WTC11 (cell line): ENCODE measurements around the gene GALNT5. TPM values are rescaled to one million over a fixed set of nuclear protein-coding genes. Genes with fewer than 3 reads are reported as not detected.

Experiments used
- ATAC-seq: fragments of 200-7000 bp; cut with Tn5 transposase; 2 replicates; pipeline ENCODE4 v1.10.0; 2021; ENCODE audit warnings: mild to moderate bottlenecking, moderate library complexity
- CTCF ChIA-PET: fragments of 300-600 bp; sonication (Branson Sonifier 250); formaldehyde crosslinking; loops from one replicate; lab custom pipeline; 2021; ENCODE audit warnings: antibody characterized with exemption; lab: Charles Lee
- POLR2A ChIA-PET: fragments of 350-600 bp; sonication (Branson Sonifier 250); formaldehyde crosslinking; loops from one replicate; lab custom pipeline; 2021; ENCODE audit warnings: antibody characterized with exemption; lab: Charles Lee
- DNase-seq: peaks from one replicate; pipeline ENCODE4 v3.0.0; 2021; ENCODE audit warnings: low spot score
- H3K27ac Mint-ChIP-seq: 2 replicates; pipeline ENCODE4 v1.8.0; 2021; ENCODE audit warnings: mixed read lengths
- H3K27me3 Mint-ChIP-seq: 2 replicates; pipeline ENCODE4 v1.8.0; 2021; ENCODE audit warnings: low read depth, mild to moderate bottlenecking, moderate library complexity, mixed read lengths
- H3K36me3 Mint-ChIP-seq: 2 replicates; pipeline ENCODE4 v1.8.0; 2021; ENCODE audit warnings: mixed read lengths
- H3K4me1 Mint-ChIP-seq: 2 replicates; pipeline ENCODE4 v1.8.0; 2022; ENCODE audit warnings: mixed read lengths
- H3K4me3 Mint-ChIP-seq: 2 replicates; pipeline ENCODE4 v1.8.0; 2021; ENCODE audit warnings: mild to moderate bottlenecking, moderate library complexity, mixed read lengths
- H3K9me3 Mint-ChIP-seq: 2 replicates; pipeline ENCODE4 v1.8.0; 2021; ENCODE audit warnings: mixed read lengths
- ATF1 ChIP-seq: sonication (generic); formaldehyde crosslinking; IDR thresholded peaks from 2 replicates; pipeline ENCODE4 v1.8.1; 2023; ENCODE audit warnings: mild to moderate bottlenecking, moderate library complexity, missing genetic modification reagents
- CBFB ChIP-seq: sonication (generic); formaldehyde crosslinking; IDR thresholded peaks from 2 replicates; pipeline ENCODE4 v1.8.1; 2022; ENCODE audit warnings: mild to moderate bottlenecking, low read depth, missing genetic modification reagents
- CREM ChIP-seq: sonication (generic); formaldehyde crosslinking; IDR thresholded peaks from 2 replicates; pipeline ENCODE4 v1.8.1; 2022; ENCODE audit warnings: mild to moderate bottlenecking, missing genetic modification reagents, moderate library complexity
- ELF4 ChIP-seq: sonication (generic); formaldehyde crosslinking; IDR thresholded peaks from 2 replicates; pipeline ENCODE4 v1.8.1; 2022; ENCODE audit warnings: low read depth, mild to moderate bottlenecking, moderate library complexity, missing genetic modification reagents
- ETV6 ChIP-seq: sonication (generic); formaldehyde crosslinking; IDR thresholded peaks from 2 replicates; pipeline ENCODE4 v1.8.1; 2022; ENCODE audit warnings: mild to moderate bottlenecking, missing genetic modification reagents
- FOXJ3 ChIP-seq: sonication (generic); formaldehyde crosslinking; IDR thresholded peaks from 2 replicates; pipeline ENCODE4 v1.9.0; 2021; ENCODE audit warnings: missing genetic modification reagents, mild to moderate bottlenecking, borderline replicate concordance
- FOXK1 ChIP-seq: sonication (generic); formaldehyde crosslinking; IDR thresholded peaks from 2 replicates; pipeline ENCODE4 v1.8.0; 2022; ENCODE audit warnings: mild to moderate bottlenecking, moderate library complexity, missing genetic modification reagents
- IRF2 ChIP-seq: sonication (generic); formaldehyde crosslinking; IDR thresholded peaks from 2 replicates; pipeline ENCODE4 v1.8.0; 2022; ENCODE audit warnings: low read depth, missing genetic modification reagents, borderline replicate concordance
- MYBL2 ChIP-seq: sonication (generic); formaldehyde crosslinking; IDR thresholded peaks from 2 replicates; pipeline ENCODE4 v1.8.1; 2023; ENCODE audit warnings: mild to moderate bottlenecking, moderate library complexity, missing genetic modification reagents
- NR3C1 ChIP-seq: sonication (generic); formaldehyde crosslinking; conservative IDR thresholded peaks from 2 replicates; pipeline ENCODE4 v1.8.1; 2023; ENCODE audit warnings: low read depth, mild to moderate bottlenecking, missing genetic modification reagents
- SMAD4 ChIP-seq: sonication (generic); formaldehyde crosslinking; IDR thresholded peaks from 2 replicates; pipeline ENCODE4 v1.8.0; 2022; ENCODE audit warnings: mild to moderate bottlenecking, missing genetic modification reagents
- SP1 ChIP-seq: sonication (generic); formaldehyde crosslinking; conservative IDR thresholded peaks from 2 replicates; pipeline ENCODE4 v1.8.1; 2022; ENCODE audit warnings: missing genetic modification reagents
- ZNF416 ChIP-seq: fragments of 250-450 bp; sonication (Bioruptor Pico); IDR thresholded peaks from 2 replicates; pipeline ENCODE4 v1.9.0; 2021; ENCODE audit warnings: mild to moderate bottlenecking, inconsistent platforms
- total RNA-seq: library from RNA; stranded (reverse); gene quantifications from 3 replicates; pipeline ENCODE4 v1.2.3, GENCODE V29; 2021
- TF ChIP-seq, protein P1 (sequence below): fragments of 250-450 bp; sonication (Bioruptor Pico); IDR thresholded peaks from 2 replicates; pipeline ENCODE4 v1.9.0; 2021; ENCODE audit warnings: mild to moderate bottlenecking, borderline replicate concordance
- TF ChIP-seq, protein P2 (sequence below): sonication (generic); formaldehyde crosslinking; IDR thresholded peaks from 2 replicates; pipeline ENCODE4 v1.8.0; 2023; ENCODE audit warnings: mild to moderate bottlenecking, missing genetic modification reagents
- TF ChIP-seq, protein P3 (sequence below): sonication (generic); formaldehyde crosslinking; conservative IDR thresholded peaks from 2 replicates; pipeline ENCODE4 v1.8.1; 2022; ENCODE audit warnings: mild to moderate bottlenecking, missing genetic modification reagents
- TF ChIP-seq, protein P4 (sequence below): sonication (generic); formaldehyde crosslinking; IDR thresholded peaks from 2 replicates; pipeline ENCODE4 v1.8.0; 2023; ENCODE audit warnings: missing genetic modification reagents
- TF ChIP-seq, protein P5 (sequence below): sonication (generic); formaldehyde crosslinking; IDR thresholded peaks from 2 replicates; pipeline ENCODE4 v1.8.1; 2023; ENCODE audit warnings: mild to moderate bottlenecking, missing genetic modification reagents, borderline replicate concordance
- TF ChIP-seq, protein P6 (sequence below): fragments of 250-450 bp; sonication (Bioruptor Pico); IDR thresholded peaks from 2 replicates; pipeline ENCODE4 v2.1.2; 2022; ENCODE audit warnings: mild to moderate bottlenecking, moderate library complexity

GALNT5 gene
- total RNA-seq, 1 experiment from 2014 or later, result 0.17 TPM

- no peaks in the 10 kb centered on the region for H3K27me3 Mint-ChIP-seq
- ChIA-PET CTCF (interaction anchor here (0.8 to 2.7 kb wide), 4 partner anchors 16 to 144 kb away, joined by 3 to 13 read pairs (median 3); no protein-coding TSS in a partner anchor), POLR2A (no interaction called here)
- TF ChIP-seq FOXK1 (CRISPR knock-in tag) (no peak), NR3C1 (CRISPR knock-in tag) (no peak), CREM (CRISPR knock-in tag) (no peak), IRF2 (CRISPR knock-in tag) (no peak), ETV6 (no peak), ZNF416 (CRISPR knock-in tag) (no peak), ATF1 (no peak), SP1 (CRISPR knock-in tag) (no peak), ELF4 (no peak), CBFB (no peak), SMAD4 (no peak), FOXJ3 (no peak), MYBL2 (CRISPR knock-in tag) (no peak)
- TF ChIP-seq, protein P1, sequence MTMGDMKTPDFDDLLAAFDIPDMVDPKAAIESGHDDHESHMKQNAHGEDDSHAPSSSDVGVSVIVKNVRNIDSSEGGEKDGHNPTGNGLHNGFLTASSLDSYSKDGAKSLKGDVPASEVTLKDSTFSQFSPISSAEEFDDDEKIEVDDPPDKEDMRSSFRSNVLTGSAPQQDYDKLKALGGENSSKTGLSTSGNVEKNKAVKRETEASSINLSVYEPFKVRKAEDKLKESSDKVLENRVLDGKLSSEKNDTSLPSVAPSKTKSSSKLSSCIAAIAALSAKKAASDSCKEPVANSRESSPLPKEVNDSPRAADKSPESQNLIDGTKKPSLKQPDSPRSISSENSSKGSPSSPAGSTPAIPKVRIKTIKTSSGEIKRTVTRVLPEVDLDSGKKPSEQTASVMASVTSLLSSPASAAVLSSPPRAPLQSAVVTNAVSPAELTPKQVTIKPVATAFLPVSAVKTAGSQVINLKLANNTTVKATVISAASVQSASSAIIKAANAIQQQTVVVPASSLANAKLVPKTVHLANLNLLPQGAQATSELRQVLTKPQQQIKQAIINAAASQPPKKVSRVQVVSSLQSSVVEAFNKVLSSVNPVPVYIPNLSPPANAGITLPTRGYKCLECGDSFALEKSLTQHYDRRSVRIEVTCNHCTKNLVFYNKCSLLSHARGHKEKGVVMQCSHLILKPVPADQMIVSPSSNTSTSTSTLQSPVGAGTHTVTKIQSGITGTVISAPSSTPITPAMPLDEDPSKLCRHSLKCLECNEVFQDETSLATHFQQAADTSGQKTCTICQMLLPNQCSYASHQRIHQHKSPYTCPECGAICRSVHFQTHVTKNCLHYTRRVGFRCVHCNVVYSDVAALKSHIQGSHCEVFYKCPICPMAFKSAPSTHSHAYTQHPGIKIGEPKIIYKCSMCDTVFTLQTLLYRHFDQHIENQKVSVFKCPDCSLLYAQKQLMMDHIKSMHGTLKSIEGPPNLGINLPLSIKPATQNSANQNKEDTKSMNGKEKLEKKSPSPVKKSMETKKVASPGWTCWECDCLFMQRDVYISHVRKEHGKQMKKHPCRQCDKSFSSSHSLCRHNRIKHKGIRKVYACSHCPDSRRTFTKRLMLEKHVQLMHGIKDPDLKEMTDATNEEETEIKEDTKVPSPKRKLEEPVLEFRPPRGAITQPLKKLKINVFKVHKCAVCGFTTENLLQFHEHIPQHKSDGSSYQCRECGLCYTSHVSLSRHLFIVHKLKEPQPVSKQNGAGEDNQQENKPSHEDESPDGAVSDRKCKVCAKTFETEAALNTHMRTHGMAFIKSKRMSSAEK (CRISPR knock-in tag), result no peak
- TF ChIP-seq, protein P2, sequence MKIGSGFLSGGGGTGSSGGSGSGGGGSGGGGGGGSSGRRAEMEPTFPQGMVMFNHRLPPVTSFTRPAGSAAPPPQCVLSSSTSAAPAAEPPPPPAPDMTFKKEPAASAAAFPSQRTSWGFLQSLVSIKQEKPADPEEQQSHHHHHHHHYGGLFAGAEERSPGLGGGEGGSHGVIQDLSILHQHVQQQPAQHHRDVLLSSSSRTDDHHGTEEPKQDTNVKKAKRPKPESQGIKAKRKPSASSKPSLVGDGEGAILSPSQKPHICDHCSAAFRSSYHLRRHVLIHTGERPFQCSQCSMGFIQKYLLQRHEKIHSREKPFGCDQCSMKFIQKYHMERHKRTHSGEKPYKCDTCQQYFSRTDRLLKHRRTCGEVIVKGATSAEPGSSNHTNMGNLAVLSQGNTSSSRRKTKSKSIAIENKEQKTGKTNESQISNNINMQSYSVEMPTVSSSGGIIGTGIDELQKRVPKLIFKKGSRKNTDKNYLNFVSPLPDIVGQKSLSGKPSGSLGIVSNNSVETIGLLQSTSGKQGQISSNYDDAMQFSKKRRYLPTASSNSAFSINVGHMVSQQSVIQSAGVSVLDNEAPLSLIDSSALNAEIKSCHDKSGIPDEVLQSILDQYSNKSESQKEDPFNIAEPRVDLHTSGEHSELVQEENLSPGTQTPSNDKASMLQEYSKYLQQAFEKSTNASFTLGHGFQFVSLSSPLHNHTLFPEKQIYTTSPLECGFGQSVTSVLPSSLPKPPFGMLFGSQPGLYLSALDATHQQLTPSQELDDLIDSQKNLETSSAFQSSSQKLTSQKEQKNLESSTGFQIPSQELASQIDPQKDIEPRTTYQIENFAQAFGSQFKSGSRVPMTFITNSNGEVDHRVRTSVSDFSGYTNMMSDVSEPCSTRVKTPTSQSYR (CRISPR knock-in tag), result no peak
- TF ChIP-seq, protein P3, sequence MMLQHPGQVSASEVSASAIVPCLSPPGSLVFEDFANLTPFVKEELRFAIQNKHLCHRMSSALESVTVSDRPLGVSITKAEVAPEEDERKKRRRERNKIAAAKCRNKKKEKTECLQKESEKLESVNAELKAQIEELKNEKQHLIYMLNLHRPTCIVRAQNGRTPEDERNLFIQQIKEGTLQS (CRISPR knock-in tag), result no peak
- TF ChIP-seq, protein P4, sequence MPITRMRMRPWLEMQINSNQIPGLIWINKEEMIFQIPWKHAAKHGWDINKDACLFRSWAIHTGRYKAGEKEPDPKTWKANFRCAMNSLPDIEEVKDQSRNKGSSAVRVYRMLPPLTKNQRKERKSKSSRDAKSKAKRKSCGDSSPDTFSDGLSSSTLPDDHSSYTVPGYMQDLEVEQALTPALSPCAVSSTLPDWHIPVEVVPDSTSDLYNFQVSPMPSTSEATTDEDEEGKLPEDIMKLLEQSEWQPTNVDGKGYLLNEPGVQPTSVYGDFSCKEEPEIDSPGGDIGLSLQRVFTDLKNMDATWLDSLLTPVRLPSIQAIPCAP (CRISPR knock-in tag), result no peak
- TF ChIP-seq, protein P5, sequence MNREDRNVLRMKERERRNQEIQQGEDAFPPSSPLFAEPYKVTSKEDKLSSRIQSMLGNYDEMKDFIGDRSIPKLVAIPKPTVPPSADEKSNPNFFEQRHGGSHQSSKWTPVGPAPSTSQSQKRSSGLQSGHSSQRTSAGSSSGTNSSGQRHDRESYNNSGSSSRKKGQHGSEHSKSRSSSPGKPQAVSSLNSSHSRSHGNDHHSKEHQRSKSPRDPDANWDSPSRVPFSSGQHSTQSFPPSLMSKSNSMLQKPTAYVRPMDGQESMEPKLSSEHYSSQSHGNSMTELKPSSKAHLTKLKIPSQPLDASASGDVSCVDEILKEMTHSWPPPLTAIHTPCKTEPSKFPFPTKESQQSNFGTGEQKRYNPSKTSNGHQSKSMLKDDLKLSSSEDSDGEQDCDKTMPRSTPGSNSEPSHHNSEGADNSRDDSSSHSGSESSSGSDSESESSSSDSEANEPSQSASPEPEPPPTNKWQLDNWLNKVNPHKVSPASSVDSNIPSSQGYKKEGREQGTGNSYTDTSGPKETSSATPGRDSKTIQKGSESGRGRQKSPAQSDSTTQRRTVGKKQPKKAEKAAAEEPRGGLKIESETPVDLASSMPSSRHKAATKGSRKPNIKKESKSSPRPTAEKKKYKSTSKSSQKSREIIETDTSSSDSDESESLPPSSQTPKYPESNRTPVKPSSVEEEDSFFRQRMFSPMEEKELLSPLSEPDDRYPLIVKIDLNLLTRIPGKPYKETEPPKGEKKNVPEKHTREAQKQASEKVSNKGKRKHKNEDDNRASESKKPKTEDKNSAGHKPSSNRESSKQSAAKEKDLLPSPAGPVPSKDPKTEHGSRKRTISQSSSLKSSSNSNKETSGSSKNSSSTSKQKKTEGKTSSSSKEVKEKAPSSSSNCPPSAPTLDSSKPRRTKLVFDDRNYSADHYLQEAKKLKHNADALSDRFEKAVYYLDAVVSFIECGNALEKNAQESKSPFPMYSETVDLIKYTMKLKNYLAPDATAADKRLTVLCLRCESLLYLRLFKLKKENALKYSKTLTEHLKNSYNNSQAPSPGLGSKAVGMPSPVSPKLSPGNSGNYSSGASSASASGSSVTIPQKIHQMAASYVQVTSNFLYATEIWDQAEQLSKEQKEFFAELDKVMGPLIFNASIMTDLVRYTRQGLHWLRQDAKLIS (CRISPR knock-in tag), result no peak
- TF ChIP-seq, protein P6, sequence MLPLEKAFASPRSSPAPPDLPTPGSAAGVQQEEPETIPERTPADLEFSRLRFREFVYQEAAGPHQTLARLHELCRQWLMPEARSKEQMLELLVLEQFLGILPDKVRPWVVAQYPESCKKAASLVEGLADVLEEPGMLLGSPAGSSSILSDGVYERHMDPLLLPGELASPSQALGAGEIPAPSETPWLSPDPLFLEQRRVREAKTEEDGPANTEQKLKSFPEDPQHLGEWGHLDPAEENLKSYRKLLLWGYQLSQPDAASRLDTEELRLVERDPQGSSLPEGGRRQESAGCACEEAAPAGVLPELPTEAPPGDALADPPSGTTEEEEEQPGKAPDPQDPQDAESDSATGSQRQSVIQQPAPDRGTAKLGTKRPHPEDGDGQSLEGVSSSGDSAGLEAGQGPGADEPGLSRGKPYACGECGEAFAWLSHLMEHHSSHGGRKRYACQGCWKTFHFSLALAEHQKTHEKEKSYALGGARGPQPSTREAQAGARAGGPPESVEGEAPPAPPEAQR (CRISPR knock-in tag), result no peak
- ATAC-seq (no peak), DNase-seq (no peak)
- no peaks in the 10 kb centered on the region for H3K9me3 Mint-ChIP-seq
- H3K4me1 Mint-ChIP-seq, result peaks cover 24% of the 10 kb centered on the region
- H3K4me3 Mint-ChIP-seq, result no peak overlapping the region
- H3K36me3 Mint-ChIP-seq, result no peaks in the 10 kb centered on the region
- H3K27ac Mint-ChIP-seq, result no peak overlapping the region
Measured at GRCh38 chr2:157309878-157310277, 52.4 kb downstream of the GALNT5 start.
